Panc1 (cell line): ENCODE data around the gene WSCD2. TPM values are rescaled to one million over a fixed set of nuclear protein-coding genes. Genes with fewer than 3 reads are reported as not detected.

Experiments
- ATAC-seq: fragments of 200-7000 bp; cut with Tn5 transposase; 2 replicates; pipeline ENCODE4 v1.9.1; 2020; ENCODE audit warnings: mild to moderate bottlenecking, moderate library complexity
- BruUV-seq: library from RNA; stranded (reverse); fragments of 400-500 nt; replicated peaks from 2 replicates; lab custom pipeline; 2021; lab: Mats Ljungman, UMichigan
- CTCF ChIA-PET: fragments of 300-600 bp; sonication (Branson Sonifier 250); formaldehyde crosslinking; loops from one replicate; lab custom pipeline; 2022; ENCODE audit warnings: antibody characterized with exemption; lab: Charles Lee
- POLR2A ChIA-PET: fragments of 300-600 bp; sonication (Branson Sonifier 250); formaldehyde crosslinking; loops from one replicate; lab custom pipeline; 2022; ENCODE audit warnings: antibody characterized with exemption; lab: Charles Lee
- DNase-seq: peaks from one replicate; pipeline ENCODE4 v3.0.0-alpha.2; 2010; ENCODE audit warnings: low read depth, low spot score
- H3K27ac ChIP-seq: 2 replicates; pipeline ENCODE4 v1.5.1; 2011; ENCODE audit warnings: mild to moderate bottlenecking, low read length, inconsistent platforms
- H3K27me3 ChIP-seq: fragments of 200-500 bp; sonication (Bioruptor generic); 2 replicates; pipeline ENCODE4 v1.6.0; 2014; ENCODE audit warnings: low read length, inconsistent platforms; ENCODE audit not compliant: control insufficient read depth, insufficient read depth
- H3K36me3 ChIP-seq: fragments of 200-500 bp; sonication (Bioruptor generic); 2 replicates; pipeline ENCODE4 v1.5.1; 2014; ENCODE audit warnings: inconsistent platforms, mild to moderate bottlenecking, low read length, moderate library complexity; ENCODE audit not compliant: control insufficient read depth, insufficient read depth
- H3K4me1 ChIP-seq: 2 replicates; pipeline ENCODE4 v1.5.1; 2011; ENCODE audit warnings: inconsistent platforms, mild to moderate bottlenecking, low read length, moderate library complexity; ENCODE audit not compliant: control insufficient read depth, insufficient read depth
- H3K4me3 ChIP-seq, 2 experiments: 2 replicates each; pipeline ENCODE4 v1.5.1; 2011 to 2012; ENCODE audit warnings: low read depth in 2 of 2, low read length in 2 of 2, mild to moderate bottlenecking in 2 of 2, inconsistent platforms in 1 of 2, moderate library complexity in 1 of 2
- H3K9me3 ChIP-seq: fragments of 200-500 bp; sonication (Bioruptor generic); 2 replicates; pipeline ENCODE4 v1.5.1; 2014; ENCODE audit warnings: low read depth, mild to moderate bottlenecking, inconsistent platforms, low read length, moderate library complexity; ENCODE audit not compliant: control insufficient read depth, insufficient read depth
- CTCF ChIP-seq: fragments of 450-650 bp; IDR thresholded peaks from 2 replicates; pipeline ENCODE4 v1.5.1; 2017; ENCODE audit warnings: mild to moderate bottlenecking
- POLR2AphosphoS5 ChIP-seq: IDR thresholded peaks from 2 replicates; pipeline ENCODE4 v1.6.1; 2012; ENCODE audit warnings: mild to moderate bottlenecking, low read depth, low read length, moderate library complexity
- REST ChIP-seq, 2 experiments: IDR thresholded peaks; 2 replicates each; pipeline ENCODE4 v1.6.1; 2011 to 2012; ENCODE audit warnings: low read depth in 2 of 2, control low read depth in 1 of 2, low read length in 1 of 2, mild to moderate bottlenecking in 1 of 2, moderate library complexity in 1 of 2; ENCODE audit not compliant: insufficient read depth in 1 of 2
- SIN3A ChIP-seq: IDR thresholded peaks from 2 replicates; pipeline ENCODE4 v1.6.1; 2012; ENCODE audit warnings: low read depth, mild to moderate bottlenecking, low read length, moderate library complexity, borderline replicate concordance; ENCODE audit not compliant: insufficient read depth
- TCF7L2 ChIP-seq: IDR thresholded peaks from 2 replicates; pipeline ENCODE4 v1.6.1; 2011; ENCODE audit warnings: mild to moderate bottlenecking, low read depth, low read length, inconsistent platforms
- in situ Hi-C: cut with HindIII; loops from 2 replicates; pipeline ENCODE4 v1.10.0; 2016; ENCODE audit warnings: low sequenced_read_pairs, low pct_unique_long_range_greater_than_20kb
- intact Hi-C: fragments of 100-400 bp; cut with micrococcal nuclease; formaldehyde crosslinking; loops from one replicate; pipeline ENCODE4 v1.10.0; 2022; ENCODE audit not compliant: unreplicated experiment
- total RNA-seq: library from RNA; stranded (reverse); gene quantifications from one replicate; pipeline ENCODE4 v1.2.1, GENCODE V29; 2021; ENCODE audit not compliant: unreplicated experiment

The WSCD2 gene
- total RNA-seq, 1 experiment from 2014 or later, result 0.64 TPM

- Histone ChIP-seq H3K27me3 (peaks cover 5% of the 10 kb centered on the region), H3K4me1 (no peaks in the 10 kb centered on the region), H3K36me3 (no peaks in the 10 kb centered on the region), H3K9me3 (no peaks in the 10 kb centered on the region), H3K4me3 (no peak overlapping the region), H3K27ac (no peak overlapping the region)
- ChIA-PET CTCF (no interaction called here), POLR2A (no interaction called here)
- TF ChIP-seq REST (IDR thresholded peaks at IDR 0.05; ENCODE audit: insufficient read depth in 1 of 2, low read depth in 2 of 2, low read length in 1 of 2), result no peak
- TF ChIP-seq CTCF, result no peak
- TF ChIP-seq POLR2AphosphoS5, result no peak
- no peak for TF ChIP-seq SIN3A
- TF ChIP-seq TCF7L2, result no peak
- intact Hi-C loops, result no loop called here
- BruUV-seq, result no TSS peak
- DNase-seq (no peak), ATAC-seq (no peak)
- in situ Hi-C loops, result no loop called here
These were observed 110.3 kb downstream of the WSCD2 start for GRCh38 chr12:108239378-108239777.

DNA sequence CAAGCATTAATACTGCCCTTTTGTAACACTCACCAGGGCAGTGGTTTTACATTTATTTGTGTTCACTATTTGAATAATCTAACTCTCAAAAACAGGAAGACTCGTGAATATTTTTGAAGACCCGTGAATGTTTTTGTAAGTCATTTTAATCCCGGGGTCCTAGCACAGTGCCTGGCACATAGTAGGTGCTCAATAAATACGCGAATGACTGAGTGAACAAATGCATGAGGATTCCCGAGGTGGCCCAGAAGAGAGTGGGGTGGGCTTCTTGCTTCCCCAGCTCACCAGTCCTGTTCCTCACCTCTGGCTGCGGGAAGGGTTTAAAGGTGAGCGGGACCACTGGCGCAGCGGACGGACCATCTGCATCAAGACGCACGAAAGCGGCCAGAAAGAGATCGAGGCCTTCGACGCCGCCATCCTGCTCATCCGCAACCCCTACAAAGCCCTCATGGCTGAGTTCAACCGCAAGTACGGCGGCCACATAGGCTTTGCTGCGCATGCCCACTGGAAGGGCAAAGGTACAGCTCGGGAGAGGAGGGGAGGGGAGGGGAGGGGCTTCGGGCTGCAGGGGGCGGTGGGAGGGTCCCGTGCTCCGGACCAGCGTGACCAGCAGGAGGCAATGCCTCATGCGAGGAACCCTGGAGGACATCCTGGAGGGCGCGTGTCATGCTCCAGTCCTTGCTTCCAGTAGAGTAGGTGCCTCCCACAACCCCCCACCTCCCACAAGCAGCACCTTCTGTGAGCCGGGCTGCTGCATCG lies 111.1 kb downstream of the WSCD2 start:
- in situ Hi-C loops (no loop called here), intact Hi-C loops (no loop called here)
- Histone ChIP-seq H3K4me1 (no peaks in the 10 kb centered on the region), H3K27me3 (peaks cover 5% of the 10 kb centered on the region), H3K9me3 (no peaks in the 10 kb centered on the region), H3K36me3 (no peaks in the 10 kb centered on the region), H3K4me3 (no peak overlapping the region), H3K27ac (no peak overlapping the region)
- CTCF ChIA-PET, result no interaction called here
- ATAC-seq, result no peak
- POLR2A ChIA-PET, result no interaction called here
- no TSS peak for BruUV-seq
- DNase-seq, result no peak
- TF ChIP-seq REST (IDR thresholded peaks at IDR 0.05; ENCODE audit: insufficient read depth in 1 of 2, low read depth in 2 of 2, low read length in 1 of 2), result no peak
- TF ChIP-seq TCF7L2, result no peak
